WI38 (cell line): ENCODE results near the gene TRAPPC3.
A peak's percentile ranks its signal among the peaks of the same experiment; 100 is the strongest.

ENCODE experiments used
- H3K4me3 ChIP-seq: 2 replicates; pipeline ENCODE4 v1.5.1; 2011; ENCODE audit warnings: low read depth, mild to moderate bottlenecking, control low read depth, low read length
- TF ChIP-seq, protein P1 (sequence below): IDR thresholded peaks from 2 replicates; pipeline ENCODE4 v1.5.1; 2012; ENCODE audit warnings: low read depth, mild to moderate bottlenecking, control low read depth, low read length

TRAPPC3 gene

DNA sequence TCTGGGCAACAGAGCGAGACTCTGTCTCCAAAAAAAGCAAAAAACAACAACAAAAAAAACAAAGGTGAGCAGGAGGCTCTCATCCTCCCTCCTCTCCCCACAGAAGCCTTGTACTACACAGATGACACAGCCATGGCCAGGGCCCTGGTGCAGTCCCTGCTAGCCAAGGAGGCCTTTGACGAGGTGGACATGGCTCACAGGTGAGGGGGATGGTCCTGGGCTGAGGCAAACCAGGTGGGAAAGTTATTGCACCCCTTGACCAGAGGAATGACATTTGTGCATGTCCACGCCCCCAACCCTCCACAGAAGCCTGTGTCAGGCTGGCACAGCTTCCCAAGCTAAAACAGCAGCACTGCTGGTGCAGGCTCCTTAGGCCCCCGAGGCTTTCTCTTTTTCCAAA is 58.1 kb downstream of the TRAPPC3 start:
- TF ChIP-seq, protein P1, sequence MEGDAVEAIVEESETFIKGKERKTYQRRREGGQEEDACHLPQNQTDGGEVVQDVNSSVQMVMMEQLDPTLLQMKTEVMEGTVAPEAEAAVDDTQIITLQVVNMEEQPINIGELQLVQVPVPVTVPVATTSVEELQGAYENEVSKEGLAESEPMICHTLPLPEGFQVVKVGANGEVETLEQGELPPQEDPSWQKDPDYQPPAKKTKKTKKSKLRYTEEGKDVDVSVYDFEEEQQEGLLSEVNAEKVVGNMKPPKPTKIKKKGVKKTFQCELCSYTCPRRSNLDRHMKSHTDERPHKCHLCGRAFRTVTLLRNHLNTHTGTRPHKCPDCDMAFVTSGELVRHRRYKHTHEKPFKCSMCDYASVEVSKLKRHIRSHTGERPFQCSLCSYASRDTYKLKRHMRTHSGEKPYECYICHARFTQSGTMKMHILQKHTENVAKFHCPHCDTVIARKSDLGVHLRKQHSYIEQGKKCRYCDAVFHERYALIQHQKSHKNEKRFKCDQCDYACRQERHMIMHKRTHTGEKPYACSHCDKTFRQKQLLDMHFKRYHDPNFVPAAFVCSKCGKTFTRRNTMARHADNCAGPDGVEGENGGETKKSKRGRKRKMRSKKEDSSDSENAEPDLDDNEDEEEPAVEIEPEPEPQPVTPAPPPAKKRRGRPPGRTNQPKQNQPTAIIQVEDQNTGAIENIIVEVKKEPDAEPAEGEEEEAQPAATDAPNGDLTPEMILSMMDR = no peak
- no peak overlapping the region for H3K4me3 ChIP-seq

DNA sequence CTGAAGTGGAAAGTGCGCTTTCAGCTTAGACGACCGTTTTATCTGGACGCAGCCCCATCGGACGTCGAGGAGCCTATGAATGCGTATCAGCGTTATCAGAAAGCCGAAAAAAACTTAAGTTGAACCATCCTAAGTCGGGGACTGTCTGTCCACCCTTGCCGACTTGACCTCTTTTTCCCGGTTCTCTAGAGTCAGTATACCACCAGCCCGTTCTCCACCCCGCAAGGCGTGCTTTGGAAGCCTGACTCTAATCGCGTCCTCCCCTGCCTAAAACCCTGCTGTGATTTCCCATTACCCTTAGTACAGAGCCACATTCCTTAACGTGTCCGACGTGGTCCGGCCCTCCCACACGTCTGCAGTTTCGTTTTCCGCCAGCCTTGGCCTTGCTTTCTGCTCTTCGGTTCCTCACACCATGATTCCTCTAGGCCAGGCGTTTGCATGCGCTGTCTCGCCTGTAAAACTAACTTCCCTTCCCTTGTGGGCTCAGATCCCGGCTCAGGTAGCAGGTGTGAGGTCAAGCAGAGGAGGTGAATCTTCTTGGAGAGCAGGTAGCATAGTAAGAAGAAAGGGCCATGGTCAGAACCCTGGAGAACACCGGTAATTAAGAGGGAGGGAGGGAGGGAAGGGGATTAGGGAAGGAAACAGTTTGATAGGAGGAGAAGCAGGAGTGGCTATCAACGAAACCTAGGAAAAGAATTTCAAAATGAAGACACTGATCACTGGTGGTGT is 59.7 kb downstream of the TRAPPC3 start:
- TF ChIP-seq, protein P1 = no peak
- H3K4me3 ChIP-seq = peak overlapping the region; percentile 96

DNA sequence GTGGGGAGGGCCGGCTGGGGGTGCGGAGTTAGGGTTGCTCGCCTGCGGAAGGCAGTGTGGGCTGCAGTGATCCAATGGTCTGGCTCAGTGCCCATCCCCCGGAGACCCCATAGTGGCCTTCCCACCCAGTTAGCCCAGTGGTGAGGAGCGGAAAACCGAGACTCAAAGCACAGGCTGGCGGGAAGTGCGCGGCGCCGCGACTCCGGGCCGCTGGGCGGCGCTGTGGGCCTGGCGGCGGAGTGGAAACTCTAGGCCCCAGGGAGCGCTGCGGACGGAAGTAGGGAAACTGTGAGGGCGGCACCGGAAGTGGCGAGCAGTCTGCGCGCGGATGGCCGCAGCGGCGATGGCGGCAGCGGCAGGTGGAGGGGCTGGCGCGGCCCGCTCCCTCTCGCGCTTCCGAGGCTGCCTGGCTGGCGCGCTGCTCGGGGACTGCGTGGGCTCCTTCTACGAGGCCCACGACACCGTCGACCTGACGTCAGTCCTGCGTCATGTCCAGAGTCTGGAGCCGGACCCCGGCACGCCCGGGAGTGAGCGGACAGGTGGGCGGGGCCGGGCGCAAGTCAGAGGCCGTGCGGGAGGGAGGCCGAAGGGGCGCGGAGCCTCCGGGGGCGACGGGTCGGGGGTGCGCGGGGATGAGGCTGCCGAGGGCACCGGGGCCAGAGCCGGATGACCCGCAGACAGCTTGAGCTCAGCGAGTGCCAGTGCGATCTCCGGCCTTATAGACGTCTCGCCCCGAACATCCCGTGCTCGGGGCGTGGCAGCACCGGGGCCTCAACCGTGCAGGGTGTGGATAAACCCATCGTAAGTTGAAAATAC is 60.5 kb downstream of the TRAPPC3 start, which contains the start of gene ADPRS:
Gene ADPRS (plus strand): TSS at position 316 of the 816 bp plus-strand sequence. CDS start 13 bp downstream, at position 329.
- peak within 1 kb of the TSS; percentile 96 for H3K4me3 ChIP-seq
- TF ChIP-seq, protein P1 = peak; percentile 91

DNA sequence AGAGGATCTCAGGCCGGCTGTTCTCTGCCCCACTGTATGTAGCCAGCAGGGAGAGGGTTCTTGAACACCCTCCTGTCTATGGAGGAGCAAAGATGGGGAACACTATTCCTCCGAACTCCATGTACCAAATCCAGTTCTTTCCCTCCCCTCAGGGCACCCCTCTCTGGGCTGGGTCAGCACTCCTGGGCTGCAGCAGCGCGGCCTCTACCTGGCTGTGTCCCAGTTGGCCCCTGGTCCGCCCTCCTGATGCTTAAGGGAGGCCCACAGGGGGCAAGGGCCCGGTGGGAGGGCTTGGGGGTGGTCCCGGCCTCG is 61.1 kb downstream of the TRAPPC3 start:
- TF ChIP-seq, protein P1 = no peak
- H3K4me3 ChIP-seq = peak overlapping the region; percentile 96

DNA sequence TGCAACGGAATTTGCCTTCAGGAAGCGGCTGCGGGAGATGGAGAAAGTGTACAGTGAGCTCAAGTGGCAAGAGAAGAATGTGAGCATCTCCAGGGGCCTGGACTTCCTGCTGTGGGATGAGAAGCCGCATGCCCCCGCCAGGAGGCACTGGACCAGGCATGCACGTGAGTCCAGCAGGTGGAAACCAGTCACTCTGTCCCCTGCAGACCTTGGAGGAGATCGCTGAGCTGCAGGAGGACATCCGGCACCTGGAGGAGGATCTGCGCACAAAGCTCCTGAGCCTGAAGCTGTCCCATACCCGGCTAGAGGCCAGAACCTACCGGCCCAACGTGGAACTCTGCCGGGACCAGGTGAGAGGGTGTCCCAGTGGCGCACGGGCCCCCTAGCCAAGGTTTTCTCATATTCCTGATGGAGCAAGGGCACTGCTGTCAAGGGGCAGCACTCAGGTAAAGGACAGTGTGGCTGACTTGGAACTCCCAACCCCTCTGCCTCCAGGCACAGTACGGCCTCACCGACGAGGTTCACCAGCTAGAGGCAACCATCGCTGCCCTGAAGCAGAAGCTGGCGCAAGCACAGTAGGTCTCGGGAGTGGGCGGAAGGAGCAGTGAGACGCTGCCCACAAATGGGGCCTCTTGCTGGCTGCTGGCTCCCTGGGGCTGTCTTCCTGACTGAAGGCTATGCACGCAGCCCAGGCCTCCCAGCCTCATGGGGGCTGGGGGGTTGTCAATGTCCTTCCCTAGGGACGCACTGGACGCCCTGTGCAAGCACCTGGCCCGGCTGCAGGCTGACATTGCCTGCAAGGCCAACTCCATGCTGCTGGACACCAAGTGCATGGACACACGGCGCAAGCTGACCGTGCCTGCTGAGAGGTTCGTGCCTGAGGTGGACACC is 61.8 kb downstream of the TRAPPC3 start:
- H3K4me3 ChIP-seq = no peak overlapping the region
- TF ChIP-seq, protein P1 = no peak
